ENCODE measurements around the gene RAB6D.
"Not testable (repeated sequence)": the region's sequence is repeated elsewhere in the genome, so short reads cannot be mapped to it uniquely, and the experiment has no call there.

RAB6D gene

GRCh38 chr2:131335319-131335718 is 28.6 kb downstream of the RAB6D start:
- DNase-seq (ENCODE audit: low read depth) = peak; percentile 36
- not testable (repeated sequence) for H3K4me3 ChIP-seq (replicated peaks; ENCODE audit: low read depth, low read length)
- TF ChIP-seq, protein P1, sequence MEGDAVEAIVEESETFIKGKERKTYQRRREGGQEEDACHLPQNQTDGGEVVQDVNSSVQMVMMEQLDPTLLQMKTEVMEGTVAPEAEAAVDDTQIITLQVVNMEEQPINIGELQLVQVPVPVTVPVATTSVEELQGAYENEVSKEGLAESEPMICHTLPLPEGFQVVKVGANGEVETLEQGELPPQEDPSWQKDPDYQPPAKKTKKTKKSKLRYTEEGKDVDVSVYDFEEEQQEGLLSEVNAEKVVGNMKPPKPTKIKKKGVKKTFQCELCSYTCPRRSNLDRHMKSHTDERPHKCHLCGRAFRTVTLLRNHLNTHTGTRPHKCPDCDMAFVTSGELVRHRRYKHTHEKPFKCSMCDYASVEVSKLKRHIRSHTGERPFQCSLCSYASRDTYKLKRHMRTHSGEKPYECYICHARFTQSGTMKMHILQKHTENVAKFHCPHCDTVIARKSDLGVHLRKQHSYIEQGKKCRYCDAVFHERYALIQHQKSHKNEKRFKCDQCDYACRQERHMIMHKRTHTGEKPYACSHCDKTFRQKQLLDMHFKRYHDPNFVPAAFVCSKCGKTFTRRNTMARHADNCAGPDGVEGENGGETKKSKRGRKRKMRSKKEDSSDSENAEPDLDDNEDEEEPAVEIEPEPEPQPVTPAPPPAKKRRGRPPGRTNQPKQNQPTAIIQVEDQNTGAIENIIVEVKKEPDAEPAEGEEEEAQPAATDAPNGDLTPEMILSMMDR (IDR thresholded peaks at IDR 0.05; ENCODE audit: low read length, missing control alignments) = peak; percentile 24

DNA sequence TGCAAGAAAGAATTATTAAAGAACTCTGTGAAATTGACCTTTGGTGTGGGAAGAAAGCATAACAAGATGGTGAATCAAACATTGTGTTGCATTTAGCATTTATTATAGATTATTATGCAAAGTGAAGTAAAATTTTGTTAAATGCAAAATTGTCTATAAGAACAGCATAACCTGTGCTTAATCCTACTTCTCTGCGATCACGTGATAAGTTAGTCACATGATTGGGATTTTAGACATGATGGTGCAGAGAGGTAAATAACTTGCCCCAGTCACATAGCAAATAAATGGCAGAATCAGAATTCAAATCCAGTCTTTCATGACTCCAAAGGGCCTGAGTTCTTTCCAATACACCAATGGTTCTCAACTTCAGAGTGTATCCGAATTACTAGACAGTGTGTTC is 31.3 kb downstream of the RAB6D start:
- H3K4me3 ChIP-seq (replicated peaks; ENCODE audit: low read depth, low read length); DNase-seq (ENCODE audit: low read depth): not testable (repeated sequence)

GRCh38 chr2:131331000-131331399 is 33.0 kb downstream of the RAB6D start:
- not testable (repeated sequence) for H3K4me3 ChIP-seq (replicated peaks; ENCODE audit: low read depth, low read length); DNase-seq (ENCODE audit: low read depth)

- TF ChIP-seq, protein P1 (IDR thresholded peaks at IDR 0.05; ENCODE audit: low read length, missing control alignments) = no peak
- H3K4me3 ChIP-seq (replicated peaks; ENCODE audit: low read depth, low read length) = no peak overlapping the region
- DNase-seq (ENCODE audit: low read depth) = no peak
Measured at GRCh38 chr2:131322209-131322608, 41.8 kb downstream of the RAB6D start.

GRCh38 chr2:131321344-131321743 is 42.6 kb downstream of the RAB6D start:
- DNase-seq (ENCODE audit: low read depth); H3K4me3 ChIP-seq (replicated peaks; ENCODE audit: low read depth, low read length): not testable (repeated sequence)

GRCh38 chr2:131311001-131311400 is 53.0 kb downstream of the RAB6D start:
- not testable (repeated sequence) for DNase-seq (ENCODE audit: low read depth); H3K4me3 ChIP-seq (replicated peaks; ENCODE audit: low read depth, low read length)

Measured in fibroblast of pulmonary artery (primary cell).